ENCODE data around the gene PLVAP. TPM values are rescaled to one million over a fixed set of nuclear protein-coding genes. Genes with fewer than 3 reads are reported as not detected.

The PLVAP gene
- total RNA-seq, 2 donors from 2014 or later: 38.2 to 42.1 TPM

Other genes starting within 250 kb of the PLVAP start
- 10 to 100 TPM; 22.0 to 25.6 TPM for gene USE1, start 162.0 kb downstream of the PLVAP start, total RNA-seq
- 10 to 100 TPM; 44.7 to 64.5 TPM for gene OCEL1, start 151.1 kb downstream of the PLVAP start, total RNA-seq
- gene NR2F6, start 131.4 kb downstream of the PLVAP start, total RNA-seq: 100 to 1,000 TPM; 151 to 181 TPM
- 1 to 10 TPM in 1 of 2 donors, under 1 TPM in 1; 0.67 to 2.3 TPM for gene USHBP1, start 112.6 kb downstream of the PLVAP start, total RNA-seq
- 10 to 100 TPM; 63.5 to 70.3 TPM for gene BABAM1, start 109.9 kb downstream of the PLVAP start, total RNA-seq
- under 1 TPM; 0.22 to 0.67 TPM for gene ANKLE1, start 95.4 kb downstream of the PLVAP start, total RNA-seq
- 1 to 10 TPM; 5.6 to 6.0 TPM for gene ABHD8, start 73.9 kb downstream of the PLVAP start, total RNA-seq
- 100 to 1,000 TPM; 142 to 165 TPM for gene MRPL34, start 71.5 kb downstream of the PLVAP start, total RNA-seq
- 10 to 100 TPM; 47.7 to 49.2 TPM for gene DDA1, start 67.8 kb downstream of the PLVAP start, total RNA-seq
- 10 to 100 TPM in 1 of 2 donors, 1 to 10 TPM in 1; 8.4 to 10.8 TPM for gene ANO8, start 42.5 kb downstream of the PLVAP start, total RNA-seq
- 10 to 100 TPM; 17.8 to 21.9 TPM for gene GTPBP3, start 39.8 kb downstream of the PLVAP start, total RNA-seq
- under 1 TPM; 0.40 to 0.50 TPM for gene CCDC194, start 16.9 kb upstream of the PLVAP start, total RNA-seq
- gene BST2, start 28.3 kb upstream of the PLVAP start, total RNA-seq: 10 to 100 TPM; 14.8 to 27.5 TPM
- gene MVB12A, start 42.7 kb upstream of the PLVAP start, total RNA-seq: 10 to 100 TPM; 54.4 to 60.7 TPM
- gene TMEM221, start 71.3 kb upstream of the PLVAP start, total RNA-seq: under 1 TPM in 1 of 2 donors, not detected in 1; 0.18 TPM
- not detected for gene NXNL1, start 83.6 kb upstream of the PLVAP start, total RNA-seq
- gene SLC27A1, start 93.2 kb upstream of the PLVAP start, total RNA-seq: 1 to 10 TPM; 4.8 to 7.1 TPM
- 100 to 1,000 TPM in 1 of 2 donors, 10 to 100 TPM in 1; 89.8 to 100 TPM for gene PGLS, start 134.3 kb upstream of the PLVAP start, total RNA-seq
- 10 to 100 TPM; 48.3 to 53.3 TPM for gene COLGALT1, start 178.3 kb upstream of the PLVAP start, total RNA-seq

All from left colon (tissue), 2 donors.